Measurements from ENCODE around the gene ABHD12. TPM values are rescaled to one million over a fixed set of nuclear protein-coding genes. Genes with fewer than 3 reads are reported as not detected.

The ABHD12 gene
- total and polyA plus RNA-seq, 2 donors: 30.9 to 34.3 TPM

- no peaks in the 10 kb centered on the region for H3K36me3 ChIP-seq (ENCODE audit: insufficient read depth)
- no peaks in the 10 kb centered on the region for H3K4me1 ChIP-seq (ENCODE audit: insufficient read depth)
- DNase-seq (ENCODE audit: extremely low spot score): no peak
- no peak overlapping the region for H3K27ac ChIP-seq (ENCODE audit: low read depth)
- H3K4me3 ChIP-seq (ENCODE audit: low read depth, low read length): no peak overlapping the region
- 45% methylated on average over 10 of the region's 10 CpGs for WGBS
These were observed 95.1 kb downstream of the ABHD12 start for GRCh38 chr20:25295386-25296093.

GRCh38 chr20:25294459-25295385, 95.9 kb downstream of the ABHD12 start:
- no peak for DNase-seq (ENCODE audit: extremely low spot score)
- Histone ChIP-seq H3K4me3 (ENCODE audit: low read depth, low read length) (no peak overlapping the region), H3K36me3 (ENCODE audit: insufficient read depth) (no peaks in the 10 kb centered on the region), H3K4me1 (ENCODE audit: insufficient read depth) (no peaks in the 10 kb centered on the region), H3K27ac (ENCODE audit: low read depth) (no peak overlapping the region)
- 55% methylated on average over 22 of the region's 22 CpGs for WGBS

- no peak for DNase-seq (ENCODE audit: extremely low spot score)
- Histone ChIP-seq H3K4me1 (ENCODE audit: insufficient read depth) (no peaks in the 10 kb centered on the region), H3K4me3 (ENCODE audit: low read depth, low read length) (no peak overlapping the region), H3K27ac (ENCODE audit: low read depth) (no peak overlapping the region), H3K36me3 (ENCODE audit: insufficient read depth) (no peaks in the 10 kb centered on the region)
- WGBS: 83% methylated on average over 13 of the region's 13 CpGs
These were observed 96.7 kb downstream of the ABHD12 start for GRCh38 chr20:25293910-25294458.

- WGBS: 80% methylated on average over 10 of the region's 10 CpGs
- no peak for DNase-seq (ENCODE audit: extremely low spot score)
- Histone ChIP-seq H3K4me1 (ENCODE audit: insufficient read depth) (no peaks in the 10 kb centered on the region), H3K27ac (ENCODE audit: low read depth) (no peak overlapping the region), H3K36me3 (ENCODE audit: insufficient read depth) (no peaks in the 10 kb centered on the region), H3K4me3 (ENCODE audit: low read depth, low read length) (no peak overlapping the region)
These were observed 97.1 kb downstream of the ABHD12 start for GRCh38 chr20:25293507-25293906.

- DNase-seq (ENCODE audit: extremely low spot score): no peak
- WGBS: 91% methylated on average over 35 of the region's 35 CpGs
- no peak overlapping the region for H3K27ac ChIP-seq (ENCODE audit: low read depth)
- no peaks in the 10 kb centered on the region for H3K36me3 ChIP-seq (ENCODE audit: insufficient read depth)
- no peaks in the 10 kb centered on the region for H3K4me1 ChIP-seq (ENCODE audit: insufficient read depth)
- no peak overlapping the region for H3K4me3 ChIP-seq (ENCODE audit: low read depth, low read length)
These were observed 98.3 kb downstream of the ABHD12 start for GRCh38 chr20:25292176-25292891.

- H3K36me3 ChIP-seq (ENCODE audit: insufficient read depth): no peaks in the 10 kb centered on the region
- H3K27ac ChIP-seq (ENCODE audit: low read depth): no peak overlapping the region
- no peak for DNase-seq (ENCODE audit: extremely low spot score)
- H3K4me1 ChIP-seq (ENCODE audit: insufficient read depth): no peaks in the 10 kb centered on the region
- H3K4me3 ChIP-seq (ENCODE audit: low read depth, low read length): no peak overlapping the region
- 91% methylated on average over 26 of the region's 26 CpGs for WGBS
These were observed 99.1 kb downstream of the ABHD12 start for GRCh38 chr20:25291432-25292133.

GRCh38 chr20:25290646-25291431, 99.8 kb downstream of the ABHD12 start:
- H3K36me3 ChIP-seq (ENCODE audit: insufficient read depth): no peaks in the 10 kb centered on the region
- H3K27ac ChIP-seq (ENCODE audit: low read depth): no peak overlapping the region
- no peaks in the 10 kb centered on the region for H3K4me1 ChIP-seq (ENCODE audit: insufficient read depth)
- no peak for DNase-seq (ENCODE audit: extremely low spot score)
- WGBS: 94% methylated on average over 22 of the region's 22 CpGs
- H3K4me3 ChIP-seq (ENCODE audit: low read depth, low read length): no peak overlapping the region

GRCh38 chr20:25289886-25290597, 100.6 kb downstream of the ABHD12 start:
- no peak overlapping the region for H3K27ac ChIP-seq (ENCODE audit: low read depth)
- no peak overlapping the region for H3K4me3 ChIP-seq (ENCODE audit: low read depth, low read length)
- no peaks in the 10 kb centered on the region for H3K4me1 ChIP-seq (ENCODE audit: insufficient read depth)
- 90% methylated on average over 24 of the region's 24 CpGs for WGBS
- no peaks in the 10 kb centered on the region for H3K36me3 ChIP-seq (ENCODE audit: insufficient read depth)
- no peak for DNase-seq (ENCODE audit: extremely low spot score)

GRCh38 chr20:25288291-25289181, 102.1 kb downstream of the ABHD12 start:
- no peaks in the 10 kb centered on the region for H3K36me3 ChIP-seq (ENCODE audit: insufficient read depth)
- H3K27ac ChIP-seq (ENCODE audit: low read depth): no peak overlapping the region
- DNase-seq (ENCODE audit: extremely low spot score): no peak
- 91% methylated on average over 22 of the region's 22 CpGs for WGBS
- no peaks in the 10 kb centered on the region for H3K4me1 ChIP-seq (ENCODE audit: insufficient read depth)
- no peak overlapping the region for H3K4me3 ChIP-seq (ENCODE audit: low read depth, low read length)

- no peak overlapping the region for H3K4me3 ChIP-seq (ENCODE audit: low read depth, low read length)
- no peak overlapping the region for H3K27ac ChIP-seq (ENCODE audit: low read depth)
- no peak for DNase-seq (ENCODE audit: extremely low spot score)
- WGBS: 95% methylated on average over 16 of the region's 16 CpGs
- H3K36me3 ChIP-seq (ENCODE audit: insufficient read depth): no peaks in the 10 kb centered on the region
- no peaks in the 10 kb centered on the region for H3K4me1 ChIP-seq (ENCODE audit: insufficient read depth)
These were observed 102.9 kb downstream of the ABHD12 start for GRCh38 chr20:25287631-25288290.

- no peak overlapping the region for H3K4me3 ChIP-seq (ENCODE audit: low read depth, low read length)
- no peak for DNase-seq (ENCODE audit: extremely low spot score)
- no peak overlapping the region for H3K27ac ChIP-seq (ENCODE audit: low read depth)
- 92% methylated on average over 12 of the region's 12 CpGs for WGBS
- no peaks in the 10 kb centered on the region for H3K36me3 ChIP-seq (ENCODE audit: insufficient read depth)
- no peaks in the 10 kb centered on the region for H3K4me1 ChIP-seq (ENCODE audit: insufficient read depth)
These were observed 103.7 kb downstream of the ABHD12 start for GRCh38 chr20:25286917-25287316.
